Hematopoietic multipotent progenitor cell treated with erythropoietin and hydrocortisone succinate and interleukin-3 and kit ligand, for 4 days (in vitro differentiated cells): ENCODE measurements around the gene RPRM.
"Not testable (repeated sequence)": the region's sequence is repeated elsewhere in the genome, so short reads cannot be mapped to it uniquely, and the experiment has no call there.

ENCODE experiments used
- DNase-seq: peaks from one replicate; pipeline ENCODE4 v3.0.0-alpha.2; 2015

The RPRM gene

GRCh38 chr2:153478289-153479261 lies at the start of gene RPRM:
RPRM (minus strand) TSS chr2:153478762; CDS start chr2:153478565, 197 bp downstream.
- DNase-seq: peak; percentile 71

DNA sequence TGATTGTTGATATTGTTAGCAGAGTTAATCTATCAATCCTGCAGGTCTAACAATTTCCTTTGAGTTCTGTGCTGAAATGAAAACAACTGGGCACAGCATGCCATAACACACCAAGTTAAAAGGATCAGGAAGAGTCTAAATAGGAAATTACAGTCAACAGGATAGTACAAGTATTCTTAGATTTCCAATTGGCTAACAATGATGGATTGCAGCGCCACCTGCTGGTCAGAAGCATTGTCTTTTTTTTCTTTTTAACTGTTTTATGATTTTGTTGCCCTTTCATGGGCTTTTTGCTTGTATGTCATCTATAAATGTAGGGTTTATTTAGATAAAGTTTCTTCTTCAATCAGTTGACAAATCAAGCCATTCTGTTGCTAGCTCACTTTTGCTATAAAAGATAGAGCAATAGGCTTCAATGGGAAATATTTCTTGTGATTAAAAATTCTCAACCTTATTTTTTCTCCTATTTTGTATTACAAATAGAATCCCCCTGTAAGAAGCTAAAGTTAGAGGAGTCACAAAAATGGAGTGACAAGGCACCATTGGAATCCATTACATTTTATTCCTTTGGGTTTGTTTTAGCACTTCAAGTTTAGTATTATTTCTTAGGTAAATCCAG lies 40.8 kb upstream of the RPRM start:
- peak; percentile 73 for DNase-seq

- no peak for DNase-seq
Measured at GRCh38 chr2:153512331-153512730, 33.8 kb upstream of the RPRM start.

- no peak for DNase-seq
Measured at GRCh38 chr2:153510996-153511395, 32.4 kb upstream of the RPRM start.

- DNase-seq: no peak
Measured at GRCh38 chr2:153509133-153509532, 30.6 kb upstream of the RPRM start.

DNA sequence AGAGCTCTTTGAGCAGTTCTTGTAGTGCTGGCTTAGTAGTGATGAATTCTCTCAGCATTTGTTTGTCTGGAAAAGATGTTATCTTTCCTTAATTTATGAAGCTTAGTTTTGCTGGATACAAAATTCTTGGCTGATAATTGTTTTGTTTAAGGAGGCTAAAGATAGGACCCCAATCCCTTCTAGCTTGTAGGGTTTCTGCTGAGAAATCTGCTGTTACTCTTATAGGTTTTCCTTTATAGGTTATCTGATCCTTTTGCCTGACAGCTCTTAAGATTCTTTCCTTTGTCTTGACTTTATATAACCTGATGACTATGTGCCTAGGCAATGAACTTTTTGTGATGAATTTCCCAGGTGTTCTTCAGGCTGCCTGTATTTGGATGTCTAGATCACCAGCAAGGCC lies 27.9 kb upstream of the RPRM start:
- DNase-seq: not testable (repeated sequence)

- DNase-seq: no peak
Measured at GRCh38 chr2:153499439-153499838, 20.9 kb upstream of the RPRM start.

- DNase-seq: no peak
Measured at GRCh38 chr2:153497938-153498629, 19.5 kb upstream of the RPRM start.

DNA sequence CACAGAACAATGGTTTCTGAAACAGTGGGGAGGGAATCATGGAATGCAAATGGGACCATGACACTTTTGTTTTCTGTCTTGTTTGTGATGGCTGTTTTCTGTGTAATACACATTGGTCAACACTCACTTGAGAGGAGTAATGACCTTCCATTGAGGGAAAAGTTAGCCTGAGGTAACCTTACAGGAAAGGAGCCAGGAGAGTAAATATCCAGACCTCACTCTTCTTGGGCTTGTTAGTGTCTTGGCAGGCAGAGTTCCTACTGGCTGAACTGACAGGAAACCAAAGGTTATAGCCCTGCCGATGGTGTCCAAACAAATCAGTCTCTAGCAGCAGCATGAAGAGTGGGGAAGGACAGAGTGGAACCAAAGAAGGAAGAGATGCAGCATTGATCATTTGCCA lies 17.2 kb upstream of the RPRM start:
- no peak for DNase-seq

- no peak for DNase-seq
Measured at GRCh38 chr2:153488072-153488471, 9.5 kb upstream of the RPRM start.

DNA sequence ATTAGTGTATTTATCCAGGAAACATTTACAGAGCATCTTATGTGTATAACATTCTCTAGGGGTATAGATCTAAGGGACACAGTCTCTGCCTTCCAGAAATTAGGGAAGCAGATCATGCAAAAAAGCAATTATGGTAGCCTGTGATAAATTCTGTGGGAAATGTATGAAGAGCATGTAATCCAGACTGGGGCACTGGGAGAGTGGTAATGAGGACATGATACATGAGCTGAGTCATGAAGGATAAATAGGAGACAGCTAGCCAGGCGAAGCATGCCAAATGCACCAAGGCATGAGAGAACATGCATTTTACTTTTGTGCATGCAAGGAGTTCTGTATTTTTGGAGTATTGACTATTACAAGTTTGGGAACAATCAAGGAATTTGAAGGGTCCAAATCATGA lies 8.9 kb upstream of the RPRM start:
- no peak for DNase-seq

DNA sequence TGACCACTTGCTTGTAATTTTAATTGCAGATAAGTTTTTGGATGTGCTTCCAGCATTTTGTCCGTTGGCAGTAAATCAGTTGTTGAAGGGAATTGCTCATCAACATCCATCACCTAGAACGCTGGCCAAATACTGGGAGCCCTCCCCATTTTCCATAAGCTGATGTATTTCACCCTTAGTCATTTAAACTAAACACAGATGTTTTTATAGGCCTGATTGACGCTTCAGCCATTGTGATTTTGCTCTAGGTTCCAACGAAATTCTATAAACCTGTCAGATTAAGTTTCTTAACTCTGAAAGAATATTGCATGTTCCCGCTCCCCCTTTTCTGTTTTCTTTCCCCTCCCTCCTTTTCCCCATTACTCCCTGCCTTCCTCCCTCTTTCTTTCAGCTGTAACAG lies 1.0 kb upstream of the RPRM start:
- DNase-seq: no peak

- DNase-seq: peak; percentile 4
Measured at GRCh38 chr2:153477636-153478288, 800 bp downstream of the RPRM start.

GRCh38 chr2:153476816-153477635 lies 1.5 kb downstream of the RPRM start:
- peak; percentile 4 for DNase-seq

DNA sequence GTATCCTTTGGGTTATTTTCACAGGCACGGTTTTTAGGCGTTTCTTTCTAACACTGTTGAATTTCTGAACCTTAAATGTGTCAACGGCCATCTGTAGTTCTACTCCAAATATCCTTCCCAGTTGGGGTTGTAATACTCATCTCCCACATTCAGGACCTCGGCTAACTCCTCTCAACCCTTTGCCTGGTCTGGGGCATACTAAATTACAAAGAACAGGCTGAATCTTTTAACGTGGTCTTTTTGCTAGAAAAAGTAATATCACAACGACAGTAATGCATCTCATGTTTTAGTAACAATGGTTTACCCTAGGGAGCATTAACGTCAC lies 2.1 kb downstream of the RPRM start:
- DNase-seq: no peak

GRCh38 chr2:153474876-153475435 lies 3.6 kb downstream of the RPRM start:
- DNase-seq: no peak

GRCh38 chr2:153474407-153474806 lies 4.2 kb downstream of the RPRM start:
- DNase-seq: peak; percentile 3

GRCh38 chr2:153470867-153471266 lies 7.7 kb downstream of the RPRM start:
- no peak for DNase-seq

GRCh38 chr2:153464395-153464794 lies 14.2 kb downstream of the RPRM start:
- DNase-seq: no peak

GRCh38 chr2:153462338-153462859 lies 16.2 kb downstream of the RPRM start:
- no peak for DNase-seq

DNA sequence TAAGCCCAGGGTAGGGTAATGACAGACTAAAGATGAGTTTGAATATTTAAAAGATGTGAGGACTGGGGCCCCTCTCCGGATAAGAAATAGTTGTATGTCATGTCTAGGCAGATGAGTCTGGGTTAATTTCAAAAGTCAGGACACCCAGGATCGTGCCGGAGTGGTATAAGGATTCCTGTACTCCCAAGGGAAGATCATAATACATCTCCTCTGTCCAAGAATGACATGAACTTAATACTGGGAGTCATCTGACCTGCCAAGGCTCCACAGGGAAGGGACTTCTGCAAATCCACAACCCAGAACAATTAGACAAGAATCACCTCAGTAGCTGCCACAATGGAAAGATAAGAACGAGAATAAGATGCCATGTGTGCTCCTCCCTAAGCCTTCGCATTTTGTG lies 17.1 kb downstream of the RPRM start:
- DNase-seq: no peak

GRCh38 chr2:153455861-153456260 lies 22.7 kb downstream of the RPRM start:
- DNase-seq: no peak
